BE2C (cell line): ENCODE results near the gene TSHZ3.

Experiments
- DNase-seq: peaks from one replicate; pipeline ENCODE4 v3.0.0-alpha.2; 2020
- H3K27me3 ChIP-seq: fragments of 250-450 bp; sonication (Bioruptor Pico); 2 replicates; pipeline ENCODE4 v1.5.1; 2020; ENCODE audit warnings: mild to moderate bottlenecking
- H3K36me3 ChIP-seq: fragments of 250-450 bp; sonication (Bioruptor Pico); 2 replicates; pipeline ENCODE4 v1.5.1; 2020; ENCODE audit warnings: mild to moderate bottlenecking
- H3K4me1 ChIP-seq: fragments of 250-450 bp; sonication (Bioruptor Pico); 2 replicates; pipeline ENCODE4 v1.5.1; 2020
- H3K4me3 ChIP-seq: 2 replicates; pipeline ENCODE4 v1.5.1; 2011; ENCODE audit warnings: low read depth, low read length
- H3K9me3 ChIP-seq: fragments of 250-450 bp; sonication (Bioruptor Pico); 2 replicates; pipeline ENCODE4 v1.5.1; 2020
- CTCF ChIP-seq: IDR thresholded peaks from 2 replicates; pipeline ENCODE4 v1.5.1; 2012; ENCODE audit warnings: mild to moderate bottlenecking, low read depth, low read length

The TSHZ3 gene

GRCh38 chr19:31378404-31378803, 29.2 kb upstream of the TSHZ3 start:
- Histone ChIP-seq H3K9me3 (no peaks in the 10 kb centered on the region), H3K4me1 (no peaks in the 10 kb centered on the region), H3K4me3 (no peak overlapping the region), H3K27me3 (no peaks in the 10 kb centered on the region), H3K36me3 (no peaks in the 10 kb centered on the region)
- no peak for TF ChIP-seq CTCF
- peak; percentile 20 for DNase-seq

GRCh38 chr19:31377736-31378135, 28.5 kb upstream of the TSHZ3 start:
- no peaks in the 10 kb centered on the region for H3K27me3 ChIP-seq
- no peaks in the 10 kb centered on the region for H3K4me1 ChIP-seq
- H3K9me3 ChIP-seq = no peaks in the 10 kb centered on the region
- H3K36me3 ChIP-seq = no peaks in the 10 kb centered on the region
- H3K4me3 ChIP-seq = no peak overlapping the region
- DNase-seq = no peak
- TF ChIP-seq CTCF = no peak

- H3K4me1 ChIP-seq = no peaks in the 10 kb centered on the region
- H3K9me3 ChIP-seq = no peaks in the 10 kb centered on the region
- H3K4me3 ChIP-seq = no peak overlapping the region
- DNase-seq = no peak
- TF ChIP-seq CTCF = no peak
- no peaks in the 10 kb centered on the region for H3K36me3 ChIP-seq
- H3K27me3 ChIP-seq = no peaks in the 10 kb centered on the region
Observed at GRCh38 chr19:31372246-31372781, 23.1 kb upstream of the TSHZ3 start.

GRCh38 chr19:31370216-31370615, 21.0 kb upstream of the TSHZ3 start:
- no peaks in the 10 kb centered on the region for H3K36me3 ChIP-seq
- DNase-seq = no peak
- no peak for TF ChIP-seq CTCF
- no peaks in the 10 kb centered on the region for H3K9me3 ChIP-seq
- no peaks in the 10 kb centered on the region for H3K27me3 ChIP-seq
- H3K4me1 ChIP-seq = no peaks in the 10 kb centered on the region
- H3K4me3 ChIP-seq = no peak overlapping the region

- Histone ChIP-seq H3K4me3 (no peak overlapping the region), H3K27me3 (no peaks in the 10 kb centered on the region), H3K36me3 (no peaks in the 10 kb centered on the region), H3K9me3 (no peaks in the 10 kb centered on the region), H3K4me1 (no peaks in the 10 kb centered on the region)
- no peak for TF ChIP-seq CTCF
- DNase-seq = no peak
Observed at GRCh38 chr19:31364963-31365362, 15.7 kb upstream of the TSHZ3 start.

GRCh38 chr19:31361728-31362127, 12.5 kb upstream of the TSHZ3 start:
- no peaks in the 10 kb centered on the region for H3K36me3 ChIP-seq

More at GRCh38 chr19:31361728-31362127, 12.5 kb upstream of the TSHZ3 start:
- TF ChIP-seq CTCF = no peak
- DNase-seq = no peak
- Histone ChIP-seq H3K9me3 (no peaks in the 10 kb centered on the region), H3K27me3 (no peaks in the 10 kb centered on the region), H3K4me1 (no peaks in the 10 kb centered on the region), H3K4me3 (no peak overlapping the region)
